OCI-LY3 (cell line): Measurements from ENCODE around the gene SRGAP2C.
"Not testable (repeated sequence)": the region's sequence is repeated elsewhere in the genome, so short reads cannot be mapped to it uniquely, and the experiment has no call there.

Experiments used
- EZH2phosphoT487 ChIP-seq: fragments of 200-600 bp; shearing (Covaris generic); IDR thresholded peaks from 2 replicates; pipeline ENCODE4 v1.6.1; 2018; ENCODE audit warnings: antibody characterized with exemption, mixed run types, low read depth
- TF ChIP-seq, protein P1 (sequence below): fragments of 200-600, 300-600 bp; sonication (generic); IDR thresholded peaks from 2 replicates; pipeline ENCODE4 v1.5.1; 2014; ENCODE audit warnings: antibody characterized with exemption, low read length, low read depth

DNA sequence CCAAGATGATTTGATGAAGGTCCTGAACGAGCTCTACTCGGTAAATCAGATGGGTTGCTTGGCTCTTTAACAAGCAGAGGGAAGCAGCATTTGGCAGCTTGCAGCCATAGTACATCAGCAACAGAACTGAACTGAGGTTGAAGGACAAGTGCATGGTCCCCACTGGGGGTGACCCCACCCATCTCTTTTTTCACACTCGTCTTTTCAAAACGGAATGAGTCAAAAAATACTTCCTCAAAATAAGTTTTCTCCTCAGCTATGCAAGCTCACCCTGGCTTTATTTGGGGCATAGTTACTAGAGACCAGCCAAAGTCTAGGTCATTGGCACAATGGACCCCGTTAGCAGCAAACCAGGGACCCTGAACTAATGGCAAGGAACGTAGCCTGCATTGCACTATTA, 180.5 kb downstream of the SRGAP2C start:
- TF ChIP-seq, protein P1, sequence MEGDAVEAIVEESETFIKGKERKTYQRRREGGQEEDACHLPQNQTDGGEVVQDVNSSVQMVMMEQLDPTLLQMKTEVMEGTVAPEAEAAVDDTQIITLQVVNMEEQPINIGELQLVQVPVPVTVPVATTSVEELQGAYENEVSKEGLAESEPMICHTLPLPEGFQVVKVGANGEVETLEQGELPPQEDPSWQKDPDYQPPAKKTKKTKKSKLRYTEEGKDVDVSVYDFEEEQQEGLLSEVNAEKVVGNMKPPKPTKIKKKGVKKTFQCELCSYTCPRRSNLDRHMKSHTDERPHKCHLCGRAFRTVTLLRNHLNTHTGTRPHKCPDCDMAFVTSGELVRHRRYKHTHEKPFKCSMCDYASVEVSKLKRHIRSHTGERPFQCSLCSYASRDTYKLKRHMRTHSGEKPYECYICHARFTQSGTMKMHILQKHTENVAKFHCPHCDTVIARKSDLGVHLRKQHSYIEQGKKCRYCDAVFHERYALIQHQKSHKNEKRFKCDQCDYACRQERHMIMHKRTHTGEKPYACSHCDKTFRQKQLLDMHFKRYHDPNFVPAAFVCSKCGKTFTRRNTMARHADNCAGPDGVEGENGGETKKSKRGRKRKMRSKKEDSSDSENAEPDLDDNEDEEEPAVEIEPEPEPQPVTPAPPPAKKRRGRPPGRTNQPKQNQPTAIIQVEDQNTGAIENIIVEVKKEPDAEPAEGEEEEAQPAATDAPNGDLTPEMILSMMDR: not testable (repeated sequence)
- not testable (repeated sequence) for TF ChIP-seq EZH2phosphoT487
